Kidney epithelial cell (primary cell): ENCODE data around the gene BRI3BP. TPM values are rescaled to one million over a fixed set of nuclear protein-coding genes. Genes with fewer than 3 reads are reported as not detected.

Experiments used
- DNase-seq: peaks from one replicate; pipeline ENCODE4 v3.0.0-alpha.2; 2010; ENCODE audit warnings: low read depth
- H3K27me3 ChIP-seq: 2 replicates; pipeline ENCODE4 v1.6.0; 2011; ENCODE audit warnings: low read length; ENCODE audit not compliant: control insufficient read depth, insufficient read depth
- H3K36me3 ChIP-seq: 2 replicates; pipeline ENCODE4 v1.5.1; 2011; ENCODE audit warnings: low read length; ENCODE audit not compliant: control insufficient read depth, insufficient read depth
- H3K4me3 ChIP-seq: 2 replicates; pipeline ENCODE4 v1.5.1; 2011; ENCODE audit warnings: low read depth, mild to moderate bottlenecking, control low read depth, low read length
- total RNA-seq: library from RNA; depleted of rRNA; stranded (reverse); fragments of >200 nt; gene quantifications from 2 replicates; pipeline ENCODE4 v1.2.3, GENCODE V29; 2015
- TF ChIP-seq, protein P1 (sequence below): IDR thresholded peaks from 2 replicates; pipeline ENCODE4 v1.5.1; 2011; ENCODE audit warnings: mild to moderate bottlenecking, moderate library complexity, low read length, control low read depth, inconsistent platforms; ENCODE audit not compliant: insufficient read depth, poor library complexity, severe bottlenecking

The BRI3BP gene
- total RNA-seq, 1 donor from 2014 or later: 7.3 TPM

DNA sequence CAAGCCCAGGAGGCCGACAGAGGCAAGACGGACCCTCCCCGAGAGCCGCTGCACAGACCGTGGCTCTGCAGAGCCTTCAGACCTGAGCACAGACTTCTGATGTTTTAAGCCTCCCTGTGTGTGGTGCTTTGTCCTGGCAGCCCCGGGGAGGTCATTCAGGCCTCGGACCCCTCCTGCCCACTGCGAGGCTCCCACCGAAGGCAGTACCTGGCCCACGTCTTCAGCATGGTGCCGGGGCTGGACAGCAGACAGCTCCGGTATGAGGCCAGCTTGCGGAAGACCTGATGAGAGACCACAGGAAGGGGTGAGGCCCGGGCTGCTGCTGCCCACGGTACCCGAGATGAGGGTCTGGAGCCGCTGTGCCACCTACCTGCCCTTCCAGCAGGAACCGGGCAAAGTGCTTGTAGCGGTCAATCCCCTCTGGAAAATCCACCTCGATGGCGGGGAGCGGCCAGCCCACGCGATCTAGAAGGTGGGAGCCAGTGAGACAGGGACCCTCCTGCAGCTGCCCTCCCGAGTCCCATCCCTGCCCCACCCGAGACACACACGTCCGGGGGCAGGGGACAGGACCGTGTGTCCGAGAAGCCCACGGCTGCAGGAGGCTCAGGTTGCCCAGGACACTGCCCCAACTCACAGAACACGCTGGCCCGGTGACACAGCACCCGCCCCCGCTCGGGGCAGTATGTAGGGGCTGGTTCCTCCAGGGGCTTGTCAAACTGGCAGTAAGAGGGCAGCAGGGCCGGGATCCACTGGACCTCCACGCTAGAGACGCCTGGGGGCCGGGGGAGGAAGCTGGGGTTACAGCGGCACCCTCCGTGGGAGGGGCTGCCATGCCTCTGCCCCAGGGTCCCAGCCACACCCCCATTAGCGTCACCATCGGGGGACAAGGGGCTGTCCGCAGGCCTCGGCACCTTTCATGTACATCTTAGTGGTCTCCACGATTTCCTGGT, 43.4 kb upstream of the BRI3BP start:
- TF ChIP-seq, protein P1, sequence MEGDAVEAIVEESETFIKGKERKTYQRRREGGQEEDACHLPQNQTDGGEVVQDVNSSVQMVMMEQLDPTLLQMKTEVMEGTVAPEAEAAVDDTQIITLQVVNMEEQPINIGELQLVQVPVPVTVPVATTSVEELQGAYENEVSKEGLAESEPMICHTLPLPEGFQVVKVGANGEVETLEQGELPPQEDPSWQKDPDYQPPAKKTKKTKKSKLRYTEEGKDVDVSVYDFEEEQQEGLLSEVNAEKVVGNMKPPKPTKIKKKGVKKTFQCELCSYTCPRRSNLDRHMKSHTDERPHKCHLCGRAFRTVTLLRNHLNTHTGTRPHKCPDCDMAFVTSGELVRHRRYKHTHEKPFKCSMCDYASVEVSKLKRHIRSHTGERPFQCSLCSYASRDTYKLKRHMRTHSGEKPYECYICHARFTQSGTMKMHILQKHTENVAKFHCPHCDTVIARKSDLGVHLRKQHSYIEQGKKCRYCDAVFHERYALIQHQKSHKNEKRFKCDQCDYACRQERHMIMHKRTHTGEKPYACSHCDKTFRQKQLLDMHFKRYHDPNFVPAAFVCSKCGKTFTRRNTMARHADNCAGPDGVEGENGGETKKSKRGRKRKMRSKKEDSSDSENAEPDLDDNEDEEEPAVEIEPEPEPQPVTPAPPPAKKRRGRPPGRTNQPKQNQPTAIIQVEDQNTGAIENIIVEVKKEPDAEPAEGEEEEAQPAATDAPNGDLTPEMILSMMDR: no peak
- H3K36me3 ChIP-seq: no peaks in the 10 kb centered on the region
- no peaks in the 10 kb centered on the region for H3K27me3 ChIP-seq

DNA sequence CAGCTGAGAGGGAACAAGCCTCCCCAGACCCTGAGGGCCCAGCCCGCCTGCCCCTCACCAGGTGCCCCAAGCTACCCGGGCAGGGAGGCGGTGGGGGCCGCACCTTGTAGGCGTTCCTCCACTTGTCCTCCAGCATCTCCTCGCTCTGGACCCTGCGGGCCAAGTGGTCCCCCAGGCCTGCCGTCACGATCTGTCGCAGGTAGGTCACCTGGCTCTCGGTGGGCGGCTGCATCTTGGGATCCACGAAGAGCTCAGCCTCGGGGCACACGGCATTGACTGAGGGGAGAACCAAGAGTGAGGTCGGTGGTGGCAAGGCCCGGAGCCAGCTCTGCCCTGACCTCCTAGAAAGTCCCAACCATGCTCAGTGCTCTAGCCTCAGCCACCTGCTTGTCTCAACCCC, 41.1 kb upstream of the BRI3BP start:
- TF ChIP-seq, protein P1: no peak
- H3K36me3 ChIP-seq: peaks cover 3% of the 10 kb centered on the region
- no peak for DNase-seq
- no peaks in the 10 kb centered on the region for H3K27me3 ChIP-seq
- H3K4me3 ChIP-seq: no peak overlapping the region

More for the DNA sequence above, 43.4 kb upstream of the BRI3BP start:
- H3K4me3 ChIP-seq: no peak overlapping the region
- no peak for DNase-seq

DNA sequence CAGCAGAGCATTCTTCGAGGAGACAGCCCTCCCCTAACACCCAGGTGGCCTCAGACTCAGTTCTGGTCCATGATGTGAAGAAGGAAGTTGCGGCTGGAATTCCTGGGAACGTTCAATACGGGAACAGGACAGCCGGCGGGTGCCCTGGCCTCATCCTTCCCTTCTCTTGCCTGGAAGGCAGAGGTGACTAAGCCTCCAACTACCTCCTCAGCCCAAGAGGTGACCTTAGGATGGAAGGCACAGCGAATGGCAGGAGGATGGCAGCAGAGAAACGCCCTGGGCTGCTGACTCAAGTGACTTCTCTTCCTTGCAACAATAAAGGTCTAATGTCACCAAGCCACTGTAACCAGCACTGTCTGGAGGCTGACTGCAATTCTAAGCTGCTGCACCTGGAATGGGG, 40.6 kb upstream of the BRI3BP start:
- no peaks in the 10 kb centered on the region for H3K27me3 ChIP-seq
- peaks cover 3% of the 10 kb centered on the region for H3K36me3 ChIP-seq
- TF ChIP-seq, protein P1: no peak

DNA sequence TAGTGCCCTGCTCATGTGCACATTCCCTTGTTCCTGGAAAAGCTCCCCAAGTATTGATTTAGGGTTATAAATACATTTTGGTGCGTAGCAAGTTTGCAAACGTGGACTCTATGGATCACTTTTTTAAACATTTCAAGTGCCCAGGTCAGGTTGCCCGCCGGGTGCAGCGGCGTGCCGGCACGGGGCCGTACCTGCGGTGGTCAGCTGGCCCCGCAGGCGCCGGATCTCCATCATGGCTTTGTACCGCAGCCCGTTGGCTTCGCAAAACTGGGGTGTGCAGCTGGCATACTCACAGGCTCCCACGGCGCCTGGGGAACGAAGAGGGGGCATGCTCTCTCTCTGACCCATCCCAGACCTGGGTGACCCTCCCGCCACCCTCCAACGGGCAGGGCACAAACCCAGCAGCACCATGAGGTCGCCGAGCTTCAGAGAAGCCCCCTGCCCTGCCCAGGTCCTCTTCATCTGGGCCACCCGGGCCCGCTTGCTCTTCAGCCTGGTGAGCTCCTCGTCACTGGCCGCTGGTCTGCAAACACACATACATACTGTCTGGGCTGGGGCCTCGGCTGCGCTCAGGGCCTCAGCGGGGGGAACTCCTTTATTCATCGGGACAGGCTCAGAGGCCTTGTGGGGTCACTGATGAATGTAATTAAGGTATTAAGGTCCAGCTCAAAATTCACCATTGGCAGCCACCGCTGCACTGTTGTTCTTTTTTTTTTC, 39.6 kb upstream of the BRI3BP start:
- Histone ChIP-seq H3K36me3 (peaks cover 3% of the 10 kb centered on the region), H3K4me3 (no peak overlapping the region), H3K27me3 (no peaks in the 10 kb centered on the region)
- TF ChIP-seq, protein P1: no peak
- DNase-seq: no peak

More for the DNA sequence above, 40.6 kb upstream of the BRI3BP start:
- DNase-seq: no peak
- no peak overlapping the region for H3K4me3 ChIP-seq

DNA sequence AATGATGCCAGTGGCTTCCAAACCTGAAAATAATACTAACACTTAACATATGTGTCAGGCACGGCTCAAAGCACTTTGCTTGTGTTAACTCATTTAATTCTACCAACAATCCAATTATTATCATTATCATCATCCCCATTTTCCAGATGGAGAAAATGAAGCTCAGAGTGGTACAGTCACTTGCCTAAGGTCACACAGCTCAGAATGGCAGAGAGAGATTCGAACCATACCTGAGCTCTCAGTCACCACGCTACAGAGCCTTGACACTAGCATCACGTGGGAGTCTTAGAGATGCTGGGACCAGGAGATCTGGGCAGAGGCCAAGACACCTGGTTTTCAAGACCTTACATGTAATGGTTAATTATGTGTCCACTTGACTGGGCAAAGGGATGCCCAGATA, 38.7 kb upstream of the BRI3BP start:
- H3K36me3 ChIP-seq: peaks cover 3% of the 10 kb centered on the region
- no peak for DNase-seq
- no peak overlapping the region for H3K4me3 ChIP-seq
- TF ChIP-seq, protein P1: no peak
- no peaks in the 10 kb centered on the region for H3K27me3 ChIP-seq
